GM19193 (cell line): ENCODE measurements around the gene KIFC3.

Experiments
- POLR2A ChIP-seq: IDR thresholded peaks from 4 replicates; pipeline ENCODE4 v1.6.1; 2011; ENCODE audit not compliant: insufficient read depth, insufficient read length; ENCODE audit errors: extremely low read depth

Gene KIFC3

DNA sequence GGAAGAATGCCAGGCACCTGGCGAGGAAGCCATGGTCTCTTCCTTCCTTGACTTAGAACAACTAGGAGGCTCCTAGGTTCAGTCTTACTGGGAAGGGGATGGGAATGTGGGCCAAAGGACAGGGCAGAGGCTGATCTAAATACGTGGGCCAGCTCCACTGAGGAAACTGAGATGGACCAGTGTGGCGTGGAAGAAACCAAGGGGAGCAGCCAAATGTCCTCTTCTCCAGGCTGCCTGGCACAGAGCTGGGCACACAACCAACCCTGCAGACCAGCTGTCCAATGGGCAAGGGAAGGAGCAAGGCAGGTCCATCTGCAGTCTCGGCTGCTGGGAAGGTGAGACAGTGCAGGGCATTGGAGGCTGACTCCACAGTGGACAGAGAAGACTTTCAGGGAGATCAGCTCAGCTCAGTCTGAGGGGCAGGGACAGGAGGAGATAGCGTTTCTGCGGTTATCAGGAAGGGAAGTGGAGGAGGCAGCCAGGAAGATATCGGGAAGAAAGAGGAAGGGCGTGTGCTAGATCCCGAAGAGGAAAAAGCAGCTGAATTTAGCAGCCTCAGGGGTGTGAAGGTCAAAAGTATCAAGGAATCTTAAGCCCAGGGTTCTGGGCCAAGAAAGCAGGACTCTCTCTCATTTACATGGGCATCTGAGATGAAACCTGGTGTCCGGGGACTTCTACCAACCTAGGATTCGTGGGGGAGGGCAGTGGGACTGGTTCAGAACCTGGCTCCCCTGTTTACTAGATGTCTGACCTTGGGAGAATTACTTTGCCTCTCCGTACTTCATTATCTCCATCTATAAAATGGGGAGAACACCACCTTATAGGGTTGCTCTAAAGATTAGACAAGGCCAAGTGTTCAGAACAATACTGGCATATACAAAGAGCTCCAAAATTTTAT lies 1.8 kb downstream of the KIFC3 start:
- TF ChIP-seq POLR2A = no peak

DNA sequence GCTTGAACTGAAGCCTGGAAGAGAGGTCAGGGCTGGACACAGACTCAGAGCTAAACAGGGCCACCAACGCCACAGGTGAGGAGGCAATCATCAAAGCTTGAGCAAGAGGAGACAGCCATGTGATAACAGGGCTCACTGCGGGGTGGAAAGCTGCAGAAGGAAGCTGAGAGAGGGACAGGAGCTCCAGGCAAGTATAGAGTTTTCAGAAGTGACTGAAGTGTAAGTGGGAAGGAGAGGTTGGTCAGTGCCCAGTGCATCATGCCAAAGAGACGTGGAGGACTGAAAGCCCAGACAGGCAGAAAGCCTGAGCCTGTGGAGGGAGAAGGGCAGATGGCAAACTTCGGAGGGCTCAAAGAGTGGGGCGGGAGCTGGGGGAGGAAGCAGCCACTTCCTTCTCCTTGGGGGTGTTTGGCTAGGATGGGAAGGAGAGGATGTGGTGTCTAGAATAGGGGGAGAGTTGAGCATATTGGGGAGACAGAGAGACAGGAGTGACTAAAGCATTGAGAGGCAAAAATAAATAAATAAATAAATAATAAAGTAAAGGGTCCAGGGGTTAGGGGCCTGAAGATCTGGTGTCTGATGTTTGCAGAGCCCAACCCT lies 2.6 kb downstream of the KIFC3 start:
- TF ChIP-seq POLR2A = no peak

DNA sequence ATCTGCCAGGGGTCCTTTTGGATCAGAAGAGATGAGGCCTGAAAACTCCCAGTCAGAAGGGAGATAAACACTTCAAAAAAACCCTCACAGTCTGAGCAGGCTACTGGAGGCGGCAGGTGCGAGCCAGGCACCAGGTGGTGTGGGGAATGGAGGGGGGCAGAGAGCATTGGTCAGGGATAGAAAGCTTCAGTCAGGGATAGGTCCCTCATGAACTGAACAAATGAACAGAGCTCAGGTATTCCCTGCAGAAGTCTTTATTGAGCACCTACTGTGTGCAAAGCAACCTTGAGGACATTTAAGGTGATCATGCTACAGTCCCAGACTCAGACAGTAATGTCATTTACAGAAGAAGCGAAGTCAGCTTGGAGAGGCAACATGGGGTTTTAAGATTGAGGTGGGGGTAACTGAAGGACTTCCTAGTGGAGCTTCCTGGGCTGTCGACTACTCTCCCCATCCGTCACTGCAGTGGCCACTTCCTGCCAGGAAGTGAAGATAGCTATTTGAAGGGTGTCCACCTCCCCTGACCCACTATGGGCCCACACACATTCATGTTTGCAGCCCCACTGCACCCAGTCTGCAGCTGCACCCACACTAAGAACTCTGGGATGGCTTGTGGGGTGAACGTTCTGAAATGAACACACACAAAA lies 3.2 kb downstream of the KIFC3 start:
- TF ChIP-seq POLR2A = no peak

DNA sequence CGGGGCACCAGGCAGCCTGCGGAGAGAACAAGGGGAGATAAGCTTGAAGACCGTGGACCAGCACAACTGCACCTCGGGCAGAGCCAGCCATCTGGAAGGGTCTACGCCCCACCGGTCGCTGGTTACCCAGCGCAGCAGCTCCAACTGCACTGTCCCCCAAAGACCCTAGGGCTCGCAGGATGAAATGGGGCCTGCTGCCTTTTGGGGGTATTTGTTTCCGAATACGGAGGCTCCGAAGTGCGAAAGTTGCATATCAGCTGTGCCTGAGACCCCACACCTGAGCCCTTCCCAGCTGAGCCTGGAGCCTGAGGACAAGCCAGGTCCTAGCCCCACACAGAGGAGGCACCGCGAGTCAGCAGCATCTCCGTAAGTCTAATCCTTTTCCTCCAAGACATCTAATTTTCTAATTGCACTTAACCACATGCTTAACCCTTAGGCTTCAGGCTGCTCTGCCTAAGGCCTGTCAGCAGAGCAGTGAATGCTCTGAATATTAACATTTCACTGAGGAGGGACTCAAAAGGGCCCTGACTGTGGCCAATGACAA lies 4.0 kb downstream of the KIFC3 start:
- no peak for TF ChIP-seq POLR2A

DNA sequence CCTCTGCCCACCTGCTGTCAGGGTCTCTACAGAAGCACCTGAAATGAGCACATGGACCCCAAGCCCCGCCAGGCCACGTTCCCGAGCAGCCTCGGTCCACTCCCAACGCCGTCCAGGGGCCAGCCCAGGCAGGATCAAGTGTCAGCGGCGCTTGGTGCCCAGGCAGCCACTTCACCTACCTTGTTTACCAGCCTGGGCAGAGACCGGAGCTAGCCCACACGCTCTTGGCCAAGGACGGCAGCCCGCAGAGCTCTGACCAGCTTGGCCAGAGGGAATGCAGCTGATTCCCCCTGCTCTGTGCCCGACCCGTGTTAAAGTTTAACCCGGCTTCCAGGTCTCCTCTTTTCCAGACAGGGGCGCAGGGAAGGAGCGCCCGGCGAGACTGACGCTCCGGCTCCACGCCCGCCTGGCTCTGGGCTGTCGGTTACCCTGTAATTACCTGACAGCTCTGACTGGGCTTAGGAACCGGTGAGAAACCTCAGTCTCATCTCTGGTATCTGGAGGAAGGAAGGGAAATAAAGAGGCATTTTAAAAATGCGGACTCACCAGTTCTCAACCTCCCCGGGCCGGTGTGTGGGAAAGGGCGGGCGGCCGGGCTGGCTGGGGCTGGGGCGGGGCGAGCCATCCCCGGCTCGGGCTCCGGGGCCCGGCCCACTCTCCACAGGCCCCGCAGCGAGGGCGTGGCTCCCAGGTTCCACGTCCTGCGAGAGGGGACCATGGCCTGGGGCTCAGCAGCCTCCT lies 4.6 kb downstream of the KIFC3 start:
- no peak for TF ChIP-seq POLR2A

DNA sequence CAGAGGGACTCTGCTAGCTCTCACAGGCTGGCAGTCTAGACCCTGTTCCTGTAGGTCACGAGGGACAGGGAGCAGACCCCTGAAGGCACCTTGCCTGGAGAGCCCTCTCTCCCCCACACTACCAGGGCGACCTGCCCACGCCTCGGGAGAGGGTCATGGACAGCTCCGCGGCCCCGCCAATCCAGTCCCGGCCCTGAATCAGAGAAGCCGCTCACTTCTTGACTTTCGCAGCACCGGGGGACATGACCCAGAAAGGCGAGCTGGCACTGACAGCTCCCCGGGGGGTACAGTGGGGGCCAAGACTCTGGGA lies 5.1 kb downstream of the KIFC3 start:
- TF ChIP-seq POLR2A = no peak

DNA sequence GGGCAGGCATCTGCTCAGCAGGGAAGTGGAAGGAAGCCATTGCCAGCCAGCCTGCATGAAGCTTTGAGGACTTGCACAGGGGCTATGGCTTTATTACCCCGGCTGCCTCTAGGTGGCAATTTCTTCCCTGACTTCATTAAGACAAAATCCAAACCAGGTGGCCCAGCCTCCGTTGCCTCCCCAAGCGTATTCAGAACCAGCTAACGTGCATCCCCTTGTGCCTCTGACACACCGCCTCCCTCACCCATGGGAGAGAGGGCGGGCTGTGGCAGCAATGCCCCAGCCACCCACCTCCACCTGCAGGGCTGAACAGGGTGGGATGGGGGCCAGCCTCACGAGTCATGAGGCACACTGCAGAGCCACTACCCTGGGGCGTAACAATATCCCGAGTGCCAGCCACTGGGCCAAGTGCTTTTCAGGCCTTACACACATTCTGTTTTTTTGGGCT lies 6.8 kb downstream of the KIFC3 start:
- TF ChIP-seq POLR2A = no peak

- TF ChIP-seq POLR2A = no peak
These were observed 7.4 kb downstream of the KIFC3 start for GRCh38 chr16:57794849-57795430.

DNA sequence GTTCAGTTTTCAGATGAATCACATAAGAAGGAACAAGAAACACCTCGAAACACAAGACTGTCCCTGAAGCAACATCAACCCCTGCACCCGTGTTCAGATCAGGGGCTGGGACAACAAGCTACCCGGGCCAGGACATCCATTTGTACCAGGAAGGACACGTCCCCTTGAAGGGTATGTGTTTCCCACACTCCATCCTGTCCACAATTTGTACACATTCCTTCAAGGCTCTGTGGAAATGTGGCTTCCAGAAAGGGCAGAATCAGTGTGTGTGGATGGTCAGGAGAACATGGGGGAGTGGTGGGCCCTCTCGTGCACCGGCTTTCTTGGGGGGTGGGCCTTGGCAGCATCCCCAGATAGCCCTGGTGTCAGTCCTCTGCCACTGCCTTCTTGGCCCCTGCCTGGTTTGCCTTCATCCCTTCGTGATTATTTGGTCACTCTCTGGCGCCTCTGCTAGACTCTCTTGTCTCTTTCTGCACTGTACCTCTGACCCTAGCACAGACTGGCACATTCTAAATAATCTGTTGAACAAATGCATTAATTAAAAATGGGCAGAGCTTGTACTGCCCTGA lies 10.3 kb downstream of the KIFC3 start:
- no peak for TF ChIP-seq POLR2A

- TF ChIP-seq POLR2A = no peak
These were observed 10.9 kb downstream of the KIFC3 start for GRCh38 chr16:57791195-57791892.

DNA sequence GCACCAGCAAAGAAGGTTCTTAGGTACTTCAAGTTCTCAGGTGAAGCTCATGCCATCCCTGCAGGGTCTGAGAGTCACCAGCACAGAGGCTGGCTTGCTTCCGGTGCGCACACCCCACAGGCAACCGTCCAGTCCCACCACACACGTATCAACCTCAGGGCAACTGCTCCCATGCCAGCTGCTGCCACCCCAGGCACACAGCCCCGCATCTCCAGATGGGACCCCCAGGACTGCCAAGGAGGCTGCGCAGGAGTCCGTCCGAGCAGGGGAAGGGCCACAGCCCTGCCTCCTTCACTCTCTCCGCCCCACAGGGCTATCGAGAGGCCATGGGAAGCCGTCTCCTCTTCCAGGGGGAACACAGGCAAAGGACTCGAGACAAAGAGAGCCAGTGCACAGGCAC lies 13.3 kb downstream of the KIFC3 start:
- TF ChIP-seq POLR2A = no peak

- TF ChIP-seq POLR2A = no peak
These were observed 13.9 kb downstream of the KIFC3 start for GRCh38 chr16:57788252-57788841.

DNA sequence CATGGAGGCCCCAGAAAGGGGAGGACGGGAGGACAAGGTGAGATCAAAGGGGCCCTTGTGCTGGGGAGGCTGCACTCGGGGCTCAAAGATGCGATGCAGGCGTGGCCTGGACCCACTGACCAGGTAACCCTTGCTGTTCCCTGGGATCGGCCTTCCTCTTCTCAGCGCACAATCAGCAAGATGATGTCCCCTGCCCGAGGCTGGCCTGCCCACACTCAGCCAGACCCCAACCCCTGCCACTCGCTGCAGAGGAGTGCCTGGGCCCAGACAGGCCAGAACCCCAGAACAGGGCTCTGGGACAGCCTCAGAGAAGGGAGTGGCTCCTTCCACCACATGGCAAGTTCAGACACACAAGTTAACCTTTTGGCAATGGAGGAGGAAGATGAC lies 14.8 kb downstream of the KIFC3 start:
- no peak for TF ChIP-seq POLR2A
